CD4-positive, alpha-beta memory T cell (primary cell): ENCODE data around the gene CARD9. TPM values are rescaled to one million over a fixed set of nuclear protein-coding genes. Genes with fewer than 3 reads are reported as not detected.

Source experiments
- CTCF ChIA-PET: fragments of 350-600 bp; sonication (Branson Sonifier 250); formaldehyde crosslinking; loops from one replicate; lab custom pipeline; 2021; ENCODE audit warnings: inconsistent platforms; ENCODE audit not compliant: partially characterized antibody; lab: Charles Lee
- POLR2A ChIA-PET: fragments of 350-600 bp; sonication (Branson Sonifier 250); formaldehyde crosslinking; loops from one replicate; lab custom pipeline; 2021; ENCODE audit not compliant: partially characterized antibody; lab: Charles Lee
- DNase-seq, 5 donors: peaks; one replicate each; pipeline versions ENCODE4 v3.0.0 to v3.0.0-alpha.2; 2020 to 2022; ENCODE audit warnings: mixed read lengths in 1 of 5
- H3K27ac ChIP-seq: one replicate; pipeline ENCODE4 v1.7.0; 2013; ENCODE audit warnings: low read depth, low read length
- H3K27me3 ChIP-seq: 2 replicates; pipeline ENCODE4 v1.7.0; 2013; ENCODE audit warnings: mild to moderate bottlenecking, low read length, moderate library complexity; ENCODE audit not compliant: insufficient read depth
- H3K36me3 ChIP-seq: 2 replicates; pipeline ENCODE4 v1.7.0; 2013; ENCODE audit warnings: mild to moderate bottlenecking, low read length, moderate library complexity; ENCODE audit not compliant: insufficient read depth
- H3K4me1 ChIP-seq: 2 replicates; pipeline ENCODE4 v1.7.0; 2013; ENCODE audit warnings: mild to moderate bottlenecking, low read length, moderate library complexity; ENCODE audit not compliant: insufficient read depth
- H3K4me3 ChIP-seq, 2 donors: one replicate each; pipeline ENCODE4 v1.7.0; 2013; ENCODE audit warnings: low read length in 2 of 2, mild to moderate bottlenecking in 1 of 2
- H3K9me3 ChIP-seq, 2 donors: one replicate each; pipeline ENCODE4 v1.7.0; 2013; ENCODE audit warnings: low read length in 2 of 2, control low read depth in 1 of 2; ENCODE audit not compliant: control insufficient read depth in 1 of 2
- H3K27ac Mint-ChIP-seq, 7 donors: one replicate each; pipeline ENCODE4 v1.8.0; 2020 to 2021; ENCODE audit warnings: mixed read lengths in 7 of 7, mild to moderate bottlenecking in 6 of 7, inconsistent platforms in 3 of 7, moderate library complexity in 3 of 7
- H3K27me3 Mint-ChIP-seq, 2 donors: one replicate each; pipeline ENCODE4 v1.8.0; 2020 to 2021; ENCODE audit warnings: mixed read lengths in 2 of 2
- H3K36me3 Mint-ChIP-seq, 2 donors: one replicate each; pipeline ENCODE4 v1.8.0; 2020 to 2021; ENCODE audit warnings: mixed read lengths in 2 of 2, inconsistent platforms in 1 of 2, mild to moderate bottlenecking in 1 of 2
- H3K4me1 Mint-ChIP-seq, 4 donors: one replicate each; pipeline ENCODE4 v1.8.0; 2020 to 2021; ENCODE audit warnings: mixed read lengths in 4 of 4, mild to moderate bottlenecking in 1 of 4
- H3K4me3 Mint-ChIP-seq, 8 donors: one replicate each; pipeline ENCODE4 v1.8.0; 2020 to 2021; ENCODE audit warnings: mixed read lengths in 8 of 8, mild to moderate bottlenecking in 7 of 8, moderate library complexity in 6 of 8, inconsistent platforms in 3 of 8
- H3K9me3 Mint-ChIP-seq, 8 donors: one replicate each; pipeline ENCODE4 v1.8.0; 2020 to 2021; ENCODE audit warnings: mixed read lengths in 8 of 8, mild to moderate bottlenecking in 5 of 8, inconsistent platforms in 3 of 8, moderate library complexity in 1 of 8
- intact Hi-C: fragments of 100-400 bp; cut with micrococcal nuclease; formaldehyde crosslinking; loops from one replicate; pipeline ENCODE4 v1.15.1; 2023
- polyA plus RNA-seq, 2 donors: library from polyadenylated mRNA; unstranded; fragments of 300-500 nt; fragmentation: Illumina TruSeq; gene quantifications; one replicate each; pipeline ENCODE4 v1.2.3, GENCODE V29; 2021
- total RNA-seq, 2 experiments: library from RNA; stranded (reverse); gene quantifications; one replicate each; pipeline ENCODE4 v1.2.3, GENCODE V29; 2021

CARD9 gene
- total and polyA plus RNA-seq, 4 experiments from 2014 or later, result 0.41 to 1.2 (median 0.70) TPM; not detected in 1

GRCh38 chr9:136314944-136315343 is 58.5 kb downstream of the CARD9 start:
- H3K27me3 ChIP-seq, result no peaks in the 10 kb centered on the region
- CTCF ChIA-PET, result no interaction called here
- Mint-ChIP-seq H3K27me3 (no peaks in the 10 kb centered on the region), H3K27ac (no peak overlapping the region), H3K4me3 (no peak overlapping the region), H3K9me3 (peaks cover 0 to 9% (median 2%) of the 10 kb centered on the region in 8 donors), H3K4me1 (peaks cover 0 to 7% (median 3%) of the 10 kb centered on the region in 4 donors), H3K36me3 (no peaks in the 10 kb centered on the region)
- H3K27ac ChIP-seq, result no peak overlapping the region
- H3K4me3 ChIP-seq, result no peak overlapping the region
- H3K4me1 ChIP-seq, result peaks cover 5% of the 10 kb centered on the region
- H3K36me3 ChIP-seq, result no peaks in the 10 kb centered on the region
- POLR2A ChIA-PET, result no interaction called here
- intact Hi-C loops, result no loop called here
- no peaks in the 10 kb centered on the region for H3K9me3 ChIP-seq
- DNase-seq, result no peak

- Histone ChIP-seq H3K4me3 (no peak overlapping the region), H3K27ac (no peak overlapping the region), H3K9me3 (no peaks in the 10 kb centered on the region), H3K27me3 (no peaks in the 10 kb centered on the region), H3K4me1 (peaks cover 5% of the 10 kb centered on the region), H3K36me3 (no peaks in the 10 kb centered on the region)
- Mint-ChIP-seq H3K27ac (no peak overlapping the region), H3K36me3 (no peaks in the 10 kb centered on the region), H3K4me1 (peaks cover 0 to 7% (median 3%) of the 10 kb centered on the region in 4 donors), H3K27me3 (no peaks in the 10 kb centered on the region), H3K4me3 (no peak overlapping the region), H3K9me3 (peaks cover 0 to 9% (median 2%) of the 10 kb centered on the region in 8 donors)
- POLR2A ChIA-PET, result no interaction called here
- no peak for DNase-seq
- CTCF ChIA-PET, result no interaction called here
- intact Hi-C loops, result no loop called here
These were observed 59.4 kb downstream of the CARD9 start for GRCh38 chr9:136314056-136314416.

Other genes with a start within 250 kb of the CARD9 start
- gene LHX3, start 168.5 kb downstream of the CARD9 start, total RNA-seq, result not detected
- gene LHX3, start 168.5 kb downstream of the CARD9 start, polyA plus RNA-seq, result not detected
- gene QSOX2, start 127.9 kb downstream of the CARD9 start, total RNA-seq, result 10 to 100 TPM; 14.8 to 15.0 TPM
- gene QSOX2, start 127.9 kb downstream of the CARD9 start, polyA plus RNA-seq, result under 1 TPM; 0.35 to 0.87 TPM
- gene CCDC187, start 69.6 kb downstream of the CARD9 start, total RNA-seq, result not detected
- not detected for gene CCDC187, start 69.6 kb downstream of the CARD9 start, polyA plus RNA-seq
- gene GPSM1, start 46.1 kb downstream of the CARD9 start, total RNA-seq, result 1 to 10 TPM; 7.6 to 8.1 TPM
- gene GPSM1, start 46.1 kb downstream of the CARD9 start, polyA plus RNA-seq, result 1 to 10 TPM in 1 of 2 donors, under 1 TPM in 1; 0.78 to 1.6 TPM
- 10 to 100 TPM; 26.0 to 32.3 TPM for gene DNLZ, start 9.9 kb downstream of the CARD9 start, total RNA-seq
- gene DNLZ, start 9.9 kb downstream of the CARD9 start, polyA plus RNA-seq, result 10 to 100 TPM; 71.3 to 86.1 TPM
- 10 to 100 TPM; 13.1 to 15.4 TPM for gene SNAPC4, start 26.5 kb upstream of the CARD9 start, total RNA-seq
- 1 to 10 TPM in 1 of 2 donors, under 1 TPM in 1; 0.35 to 2.1 TPM for gene SNAPC4, start 26.5 kb upstream of the CARD9 start, polyA plus RNA-seq
- gene ENTR1, start 36.9 kb upstream of the CARD9 start, total RNA-seq, result 10 to 100 TPM; 82.9 to 85.9 TPM
- 10 to 100 TPM in 1 of 2 donors, 1 to 10 TPM in 1; 8.3 to 12.7 TPM for gene ENTR1, start 36.9 kb upstream of the CARD9 start, polyA plus RNA-seq
- 10 to 100 TPM; 71.8 to 73.3 TPM for gene PMPCA, start 37.0 kb upstream of the CARD9 start, total RNA-seq
- 10 to 100 TPM; 44.2 to 45.2 TPM for gene PMPCA, start 37.0 kb upstream of the CARD9 start, polyA plus RNA-seq
- gene INPP5E, start 66.2 kb upstream of the CARD9 start, total RNA-seq, result 10 to 100 TPM; 29.1 to 31.2 TPM
- 1 to 10 TPM; 2.0 to 5.0 TPM for gene INPP5E, start 66.2 kb upstream of the CARD9 start, polyA plus RNA-seq
- gene SEC16A, start 109.4 kb upstream of the CARD9 start, total RNA-seq, result 10 to 100 TPM; 82.9 to 87.7 TPM
- 10 to 100 TPM in 1 of 2 donors, 1 to 10 TPM in 1; 6.6 to 39.3 TPM for gene SEC16A, start 109.4 kb upstream of the CARD9 start, polyA plus RNA-seq
- 10 to 100 TPM; 43.0 to 45.4 TPM for gene NOTCH1, start 172.4 kb upstream of the CARD9 start, total RNA-seq
- 1 to 10 TPM in 1 of 2 donors, not detected in 1; 6.0 TPM for gene NOTCH1, start 172.4 kb upstream of the CARD9 start, polyA plus RNA-seq